ENCODE measurements around the gene EXOC3L2. TPM values are rescaled to one million over a fixed set of nuclear protein-coding genes. Genes with fewer than 3 reads are reported as not detected.

EXOC3L2 gene
- total and polyA plus RNA-seq, 10 donors = 1.9 to 22.7 (median 13.4) TPM

DNA sequence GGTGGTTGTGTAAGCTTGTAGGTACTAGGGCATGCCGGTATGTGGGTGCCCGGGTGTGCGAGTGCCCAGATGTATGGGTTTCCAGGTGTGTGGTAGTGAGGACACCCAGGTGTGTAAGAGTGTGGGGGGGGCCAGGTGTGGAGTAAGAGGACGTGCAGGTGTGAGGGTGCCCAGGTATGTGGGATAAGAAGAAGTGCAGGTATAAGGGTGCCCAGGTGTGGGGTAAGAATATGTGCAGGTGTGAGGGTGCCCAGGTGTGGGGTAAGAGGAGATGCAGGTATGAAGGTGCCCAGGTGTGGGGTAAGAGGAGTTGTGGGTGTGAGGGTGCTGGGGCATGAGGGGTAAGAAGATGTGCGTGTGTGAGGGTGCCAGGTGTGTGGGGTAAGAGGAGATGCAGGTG lies 20.2 kb upstream of the EXOC3L2 start:
- no peak overlapping the region for H3K27ac ChIP-seq
- intact Hi-C loops (cut with DNase I; ENCODE audit: low total_unique reads) = no loop called here
- no peak for DNase-seq
- no peaks in the 10 kb centered on the region for H3K9me3 ChIP-seq
- H3K36me3 ChIP-seq = peaks cover 0 to 87% (median 14%) of the 10 kb centered on the region in 6 donors
- no peaks in the 10 kb centered on the region for H3K27me3 ChIP-seq (replicated peaks in 1 of 7)
- TF ChIP-seq POLR2A (IDR thresholded peaks at IDR 0.05) (no peak), POLR2AphosphoS5 (IDR thresholded peaks at IDR 0.05) (no peak)
- TF ChIP-seq, protein P1, sequence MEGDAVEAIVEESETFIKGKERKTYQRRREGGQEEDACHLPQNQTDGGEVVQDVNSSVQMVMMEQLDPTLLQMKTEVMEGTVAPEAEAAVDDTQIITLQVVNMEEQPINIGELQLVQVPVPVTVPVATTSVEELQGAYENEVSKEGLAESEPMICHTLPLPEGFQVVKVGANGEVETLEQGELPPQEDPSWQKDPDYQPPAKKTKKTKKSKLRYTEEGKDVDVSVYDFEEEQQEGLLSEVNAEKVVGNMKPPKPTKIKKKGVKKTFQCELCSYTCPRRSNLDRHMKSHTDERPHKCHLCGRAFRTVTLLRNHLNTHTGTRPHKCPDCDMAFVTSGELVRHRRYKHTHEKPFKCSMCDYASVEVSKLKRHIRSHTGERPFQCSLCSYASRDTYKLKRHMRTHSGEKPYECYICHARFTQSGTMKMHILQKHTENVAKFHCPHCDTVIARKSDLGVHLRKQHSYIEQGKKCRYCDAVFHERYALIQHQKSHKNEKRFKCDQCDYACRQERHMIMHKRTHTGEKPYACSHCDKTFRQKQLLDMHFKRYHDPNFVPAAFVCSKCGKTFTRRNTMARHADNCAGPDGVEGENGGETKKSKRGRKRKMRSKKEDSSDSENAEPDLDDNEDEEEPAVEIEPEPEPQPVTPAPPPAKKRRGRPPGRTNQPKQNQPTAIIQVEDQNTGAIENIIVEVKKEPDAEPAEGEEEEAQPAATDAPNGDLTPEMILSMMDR (IDR thresholded peaks at IDR 0.05 in 8 of 11, conservative IDR thresholded peaks at IDR 0.05 in 3 of 11) = no peak
- 86 to 97% (median 93%) methylated on average over 5 of the region's 5 CpGs for WGBS, 5 donors
- no peaks in the 10 kb centered on the region for H3K4me1 ChIP-seq
- no peak overlapping the region for H3K4me3 ChIP-seq

DNA sequence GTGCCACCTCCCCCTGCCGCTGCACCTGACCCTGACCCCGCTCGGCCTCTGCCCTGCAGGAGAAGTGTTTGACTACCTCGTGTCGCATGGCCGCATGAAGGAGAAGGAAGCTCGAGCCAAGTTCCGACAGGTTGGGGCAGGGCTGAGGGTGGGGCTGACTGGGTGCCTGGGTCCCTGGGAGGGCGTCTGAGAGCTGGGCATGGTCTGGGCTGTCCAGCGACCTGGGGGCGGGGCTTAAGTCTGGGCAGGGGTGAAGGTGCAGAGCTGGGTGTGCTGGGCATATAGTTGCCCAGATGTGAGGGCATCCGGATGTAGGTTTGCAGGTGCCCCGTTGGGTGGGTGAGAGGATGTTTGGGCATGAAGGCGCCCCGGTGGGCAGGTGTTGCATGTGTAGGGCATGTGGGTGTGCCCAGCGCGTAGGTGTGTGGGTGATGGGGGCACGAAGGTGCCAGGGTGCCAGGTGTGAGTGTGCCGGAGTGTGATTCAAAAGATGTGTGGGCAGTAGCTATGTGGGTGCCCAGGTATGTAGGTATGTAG lies 19.6 kb upstream of the EXOC3L2 start:
- intact Hi-C loops (cut with DNase I; ENCODE audit: low total_unique reads) = no loop called here
- WGBS, 5 donors = 91 to 96% (median 92%) methylated on average over 19 of the region's 19 CpGs
- Histone ChIP-seq H3K4me3 (no peak overlapping the region), H3K36me3 (peaks cover 0 to 84% (median 11%) of the 10 kb centered on the region in 6 donors), H3K27ac (no peak overlapping the region), H3K9me3 (no peaks in the 10 kb centered on the region), H3K27me3 (replicated peaks in 1 of 7) (no peaks in the 10 kb centered on the region), H3K4me1 (no peaks in the 10 kb centered on the region)
- no peak for TF ChIP-seq POLR2A (IDR thresholded peaks at IDR 0.05)
- TF ChIP-seq POLR2AphosphoS5 (IDR thresholded peaks at IDR 0.05) = peak in 1 of 3 donors; percentile 16
- TF ChIP-seq, protein P1 (IDR thresholded peaks at IDR 0.05 in 8 of 11, conservative IDR thresholded peaks at IDR 0.05 in 3 of 11) = no peak
- DNase-seq = no peak

DNA sequence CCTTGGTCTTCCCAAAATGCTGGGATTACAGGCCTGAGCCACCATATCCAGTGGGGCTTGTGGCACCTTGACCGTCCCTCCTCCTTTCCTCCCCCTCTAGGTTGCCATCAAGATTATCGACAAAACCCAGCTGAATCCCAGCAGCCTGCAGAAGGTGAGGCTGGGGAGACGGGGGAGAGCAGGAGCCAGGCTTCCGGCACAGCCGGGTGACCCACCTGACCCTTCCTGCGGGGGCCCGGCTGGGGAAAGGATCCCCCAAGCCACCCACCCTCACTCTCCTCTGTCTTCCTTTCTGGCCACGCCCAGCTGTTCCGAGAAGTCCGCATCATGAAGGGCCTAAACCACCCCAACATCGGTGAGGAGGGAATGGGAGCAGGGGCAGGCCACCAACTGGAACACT lies 17.8 kb upstream of the EXOC3L2 start:
- no peak for DNase-seq
- TF ChIP-seq POLR2AphosphoS5 (IDR thresholded peaks at IDR 0.05) = no peak
- no peak for TF ChIP-seq POLR2A (IDR thresholded peaks at IDR 0.05)
- TF ChIP-seq, protein P1 (IDR thresholded peaks at IDR 0.05 in 8 of 11, conservative IDR thresholded peaks at IDR 0.05 in 3 of 11) = no peak
- Histone ChIP-seq H3K27me3 (replicated peaks in 1 of 7) (no peaks in the 10 kb centered on the region), H3K4me3 (no peak overlapping the region), H3K27ac (no peak overlapping the region), H3K9me3 (no peaks in the 10 kb centered on the region), H3K4me1 (no peaks in the 10 kb centered on the region), H3K36me3 (peaks cover 0 to 82% (median 6%) of the 10 kb centered on the region in 6 donors)
- intact Hi-C loops (cut with DNase I; ENCODE audit: low total_unique reads) = no loop called here
- WGBS, 5 donors = 90 to 95% (median 93%) methylated on average over 7 to 11 of the region's 11 CpGs

DNA sequence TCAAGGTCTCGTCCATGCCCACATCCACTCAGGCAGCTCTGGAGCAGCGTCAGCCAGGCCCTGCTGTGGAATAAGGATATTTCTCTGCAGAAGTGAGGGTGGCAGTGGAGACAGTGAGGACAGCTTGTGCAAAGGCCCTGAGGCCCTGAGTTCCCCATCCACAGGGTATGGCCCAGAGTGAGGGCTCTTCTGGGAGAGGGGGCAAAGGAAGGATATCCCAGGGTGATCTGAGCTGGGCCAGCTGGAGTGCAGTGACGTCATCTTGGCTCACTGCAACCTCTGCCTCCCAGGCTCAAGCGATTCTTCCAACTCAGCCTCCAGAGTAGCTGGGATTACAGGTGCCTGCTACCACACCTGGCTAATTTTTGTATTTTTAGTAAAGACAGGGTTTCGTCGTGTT lies 17.4 kb upstream of the EXOC3L2 start:
- intact Hi-C loops (cut with DNase I; ENCODE audit: low total_unique reads) = no loop called here
- no peaks in the 10 kb centered on the region for H3K9me3 ChIP-seq
- H3K36me3 ChIP-seq = peaks cover 0 to 78% (median 6%) of the 10 kb centered on the region in 6 donors
- 88 to 97% (median 91%) methylated on average over 5 to 6 of the region's 6 CpGs for WGBS, 5 donors
- no peak overlapping the region for H3K4me3 ChIP-seq
- DNase-seq = no peak
- no peak overlapping the region for H3K27ac ChIP-seq
- no peaks in the 10 kb centered on the region for H3K27me3 ChIP-seq (replicated peaks in 1 of 7)
- no peaks in the 10 kb centered on the region for H3K4me1 ChIP-seq
- TF ChIP-seq POLR2A (IDR thresholded peaks at IDR 0.05) = no peak
- no peak for TF ChIP-seq POLR2AphosphoS5 (IDR thresholded peaks at IDR 0.05)
- TF ChIP-seq, protein P1 (IDR thresholded peaks at IDR 0.05 in 8 of 11, conservative IDR thresholded peaks at IDR 0.05 in 3 of 11) = no peak

Data from spleen (tissue), 11 donors.